DMS153 treated with DMSO at 0.1 percent for 48 hours (cell line): ENCODE measurements around the gene APEH.
"Not testable (repeated sequence)": the region's sequence is repeated elsewhere in the genome, so short reads cannot be mapped to it uniquely, and the experiment has no call there.

Source experiments
- DNase-seq: peaks from one replicate; lab custom pipeline; 2025; ENCODE audit not compliant: unreplicated experiment; lab: John Stamatoyannopoulos, UW

The APEH gene

GRCh38 chr3:49689046-49689907 is 15.1 kb downstream of the APEH start, which contains the start of the genes MST1 and RNF123:
Gene MST1 (minus strand): TSS chr3:49689474. CDS start chr3:49688691, 783 bp downstream.
Gene RNF123 (plus strand): TSS chr3:49689557. CDS start chr3:49691166, 1,609 bp downstream.
- no peak for DNase-seq

DNA sequence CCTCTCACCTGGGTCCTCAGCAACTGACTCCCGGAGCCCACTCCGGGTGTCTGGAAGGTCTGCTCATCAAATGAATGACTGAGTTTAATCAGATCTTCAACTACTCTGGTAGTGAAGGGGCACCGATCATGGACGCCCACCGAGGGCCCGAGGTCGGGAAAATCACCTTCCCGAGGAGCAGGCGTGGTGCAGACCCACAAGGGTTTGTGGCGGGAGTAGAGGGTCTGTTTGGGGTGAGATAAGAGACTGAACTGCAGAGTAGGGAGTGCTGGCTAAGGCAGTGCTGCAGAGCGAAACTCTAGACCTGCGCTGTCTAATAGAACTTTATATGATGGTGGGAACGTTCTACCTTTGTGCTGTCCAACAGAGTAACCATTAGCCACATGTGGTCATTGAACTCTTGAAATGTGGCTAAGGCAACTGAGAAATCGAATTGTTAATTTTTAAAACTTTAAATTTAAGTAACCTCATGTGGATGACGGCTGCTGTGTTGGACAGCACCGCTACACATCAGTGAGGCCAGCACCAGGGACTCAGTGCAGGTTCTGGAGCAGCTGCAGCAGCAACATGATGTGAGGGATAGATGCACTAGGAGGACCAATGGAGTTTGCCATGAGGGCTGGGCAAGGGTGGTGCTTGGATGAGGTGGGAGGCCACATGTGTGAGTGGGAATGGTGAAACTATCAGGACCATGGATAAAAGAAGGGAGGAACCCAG is 15.9 kb downstream of the APEH start:
- not testable (repeated sequence) for DNase-seq

- DNase-seq = not testable (repeated sequence)
Observed at GRCh38 chr3:49690856-49691255, 16.7 kb downstream of the APEH start.

GRCh38 chr3:49691481-49691880 is 17.3 kb downstream of the APEH start:
- not testable (repeated sequence) for DNase-seq

GRCh38 chr3:49694409-49695070 is 20.4 kb downstream of the APEH start:
- not testable (repeated sequence) for DNase-seq

DNA sequence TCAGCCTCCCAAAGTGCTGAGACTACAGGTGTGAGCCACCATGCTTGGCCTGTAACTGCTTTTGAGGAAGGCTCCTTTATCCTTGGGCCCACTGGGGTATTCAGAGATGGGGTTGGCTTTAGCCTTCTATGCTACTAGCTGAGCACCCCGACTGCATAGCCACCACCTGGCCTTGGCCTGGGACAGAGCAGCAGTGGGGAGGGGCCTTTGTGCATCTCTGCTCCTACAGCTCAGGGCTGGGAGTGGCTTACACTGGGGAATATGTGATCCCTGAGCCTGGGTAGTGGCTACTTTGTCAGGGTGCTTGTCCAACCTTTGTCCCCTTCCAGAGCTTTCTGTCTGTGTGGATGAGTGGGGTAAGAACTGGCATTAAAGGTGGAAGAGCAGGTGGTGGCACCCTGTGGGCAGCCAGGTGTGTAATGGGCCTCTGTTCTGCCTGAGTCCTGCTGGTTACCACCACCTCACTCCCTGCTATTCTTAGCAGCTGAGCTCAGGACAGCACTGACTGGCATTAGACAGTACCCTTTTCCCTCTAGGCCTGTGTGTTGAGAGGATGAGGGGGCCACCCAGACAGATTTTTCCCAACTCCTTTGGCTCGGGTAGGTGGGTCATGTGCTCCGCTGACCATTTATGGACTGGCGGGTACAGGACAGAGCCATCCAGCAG is 21.3 kb downstream of the APEH start:
- not testable (repeated sequence) for DNase-seq

- DNase-seq = no peak
Observed at GRCh38 chr3:49699281-49699979, 25.3 kb downstream of the APEH start.

GRCh38 chr3:49700014-49700413 is 25.9 kb downstream of the APEH start:
- DNase-seq = no peak

- DNase-seq = no peak
Observed at GRCh38 chr3:49700453-49701128, 26.4 kb downstream of the APEH start.

DNA sequence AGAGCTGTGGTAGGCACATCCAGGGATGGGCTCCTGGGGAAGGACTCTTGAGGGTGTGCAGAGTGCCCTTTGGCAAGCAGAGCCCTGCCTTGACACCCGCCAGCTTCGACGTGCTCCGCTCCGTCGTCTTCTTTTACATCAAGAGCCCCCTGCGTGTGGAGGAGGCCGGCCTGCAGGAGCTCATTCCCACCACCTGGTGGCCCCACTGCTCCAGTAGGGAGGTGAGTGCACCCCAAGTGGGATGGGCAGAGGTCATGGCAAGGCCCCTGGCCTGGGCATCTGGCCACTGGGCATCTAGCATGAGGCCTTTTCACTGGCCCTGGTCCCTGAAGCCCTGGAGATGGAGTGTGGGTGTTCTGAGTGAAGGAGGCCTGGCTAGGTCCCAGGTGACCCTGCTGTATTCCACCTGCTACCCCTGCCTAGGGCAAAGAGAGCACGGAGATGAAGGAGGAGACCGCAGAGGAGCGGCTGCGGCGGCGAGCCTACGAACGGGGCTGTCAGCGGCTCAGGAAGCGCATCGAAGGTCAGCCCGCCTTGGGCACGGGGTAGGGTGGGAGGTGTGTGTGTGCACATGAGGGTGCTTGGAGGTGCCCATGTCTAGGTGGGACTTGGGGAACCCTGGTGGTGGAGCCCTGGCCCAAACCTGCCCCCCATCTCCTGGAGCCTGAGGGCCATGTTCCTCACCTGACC is 27.4 kb downstream of the APEH start:
- no peak for DNase-seq

- DNase-seq = no peak
Observed at GRCh38 chr3:49702672-49703071, 28.5 kb downstream of the APEH start.

DNA sequence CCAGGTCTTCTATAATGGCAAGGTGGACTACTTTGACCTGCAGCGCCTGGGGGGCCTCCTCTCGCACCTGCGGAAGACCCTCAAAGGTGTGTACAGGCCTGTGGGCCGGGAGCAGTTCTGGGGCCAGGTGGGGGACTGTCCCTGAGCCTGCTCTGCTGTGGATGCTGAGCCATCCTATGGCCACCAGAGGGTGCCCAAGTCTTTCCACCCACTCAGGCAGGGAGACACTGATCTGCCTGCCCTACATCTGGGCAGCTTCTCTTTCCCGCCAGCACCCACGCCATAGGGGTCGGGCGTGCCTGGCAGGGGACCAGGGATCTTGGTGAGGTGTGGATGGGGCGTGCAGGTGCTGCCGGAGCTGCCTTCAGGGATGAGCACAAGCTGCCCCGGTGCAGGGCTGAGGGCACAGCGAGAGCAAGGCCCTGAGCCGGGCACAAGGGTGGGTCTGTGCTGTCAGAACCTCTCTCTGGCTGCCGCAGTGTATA is 29.3 kb downstream of the APEH start:
- peak; percentile 1 for DNase-seq

DNA sequence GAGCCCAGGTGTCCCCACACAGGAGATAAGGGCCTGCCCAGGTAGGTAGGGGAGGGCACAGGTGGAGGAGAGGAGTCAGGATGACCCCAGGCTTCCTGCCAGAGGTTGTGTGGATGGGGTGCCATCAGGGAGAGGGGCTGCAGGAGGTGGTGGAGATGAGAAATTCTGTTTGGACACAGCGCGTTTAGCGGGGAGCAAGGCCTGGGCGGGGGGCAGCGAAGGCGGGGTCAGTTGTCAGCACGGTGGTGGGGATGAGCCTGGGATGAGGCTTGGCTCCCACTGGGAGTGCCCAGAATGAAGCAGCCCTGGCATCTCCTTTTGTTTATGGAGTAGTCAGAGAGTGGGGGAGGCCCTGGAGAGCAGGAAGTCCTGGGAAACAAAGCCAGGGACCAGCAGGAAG is 29.8 kb downstream of the APEH start:
- no peak for DNase-seq

DNA sequence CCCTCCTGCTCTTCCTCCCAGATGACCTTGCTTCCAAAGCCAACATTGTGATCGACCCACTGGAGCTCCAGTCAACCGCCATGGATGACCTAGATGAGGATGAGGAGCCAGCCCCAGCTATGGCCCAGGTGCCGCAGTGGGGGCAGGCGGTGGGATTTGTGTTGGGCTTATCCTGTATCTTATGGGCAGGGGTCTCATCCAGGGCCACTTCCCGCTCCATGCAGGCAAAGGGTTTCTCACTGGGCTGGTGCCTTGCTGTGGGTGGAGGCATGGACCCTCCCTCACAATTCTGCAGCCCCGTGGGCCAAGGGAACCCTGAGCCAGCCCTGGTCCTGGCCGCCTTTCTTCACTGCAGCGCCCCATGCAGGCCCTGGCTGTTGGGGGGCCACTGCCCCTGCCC is 30.5 kb downstream of the APEH start:
- no peak for DNase-seq

DNA sequence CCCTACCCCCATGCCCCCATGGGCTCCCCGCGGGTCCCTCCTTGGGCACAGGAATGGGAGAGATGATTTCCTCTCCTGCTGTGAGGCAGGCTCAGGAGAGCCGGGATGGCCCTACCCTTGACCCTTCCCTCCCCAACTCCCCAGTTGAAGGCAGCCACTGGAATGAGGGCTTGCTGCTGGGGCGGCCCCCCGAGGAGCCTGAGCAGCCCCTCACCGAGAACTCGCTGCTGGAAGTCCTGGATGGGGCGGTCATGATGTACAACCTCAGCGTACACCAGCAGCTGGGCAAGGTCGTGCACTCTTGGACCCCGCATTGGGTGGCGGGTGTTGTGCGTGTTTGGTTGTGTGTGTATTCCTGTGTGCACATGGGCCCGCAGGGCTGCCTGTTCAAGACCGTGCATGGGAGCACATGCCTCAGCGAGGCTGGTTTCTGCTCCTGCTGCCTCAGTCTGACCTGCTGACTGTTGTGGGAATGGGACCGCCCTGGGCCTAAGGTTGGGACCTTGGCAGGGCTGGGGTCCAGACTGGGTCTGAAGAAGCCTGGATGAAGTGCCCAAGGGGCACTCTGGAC is 31.3 kb downstream of the APEH start:
- DNase-seq = no peak

DNA sequence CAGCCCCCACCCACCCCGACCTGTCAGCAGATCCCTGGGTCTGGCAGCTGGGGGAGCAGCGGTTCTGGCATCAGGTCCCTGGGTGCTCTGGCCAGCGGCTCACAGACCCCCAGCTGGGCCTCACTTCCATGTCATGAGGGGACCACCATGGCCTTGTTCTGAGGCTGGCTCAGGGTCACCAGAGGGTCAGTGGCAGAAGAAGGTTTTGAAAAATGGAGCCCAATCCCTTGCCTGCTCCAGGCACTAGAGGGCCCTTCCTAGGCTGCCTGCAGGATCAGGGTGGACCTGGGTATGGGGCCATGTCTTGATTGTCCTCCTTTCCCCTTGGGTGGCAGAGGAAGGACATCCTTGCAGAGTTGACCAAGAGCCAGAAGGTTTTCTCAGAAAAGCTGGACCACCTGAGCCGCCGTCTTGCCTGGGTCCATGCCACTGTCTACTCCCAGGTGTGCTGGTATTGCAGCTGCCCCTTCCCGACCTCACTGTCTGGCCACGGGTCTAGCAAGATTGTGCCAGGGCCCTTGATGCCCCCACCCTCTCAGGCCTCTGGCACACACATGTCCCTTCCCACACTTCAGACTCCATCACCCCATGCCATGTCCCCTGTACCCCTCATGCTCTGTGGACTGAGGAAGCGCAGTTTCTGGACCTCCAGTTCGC is 32.4 kb downstream of the APEH start:
- DNase-seq = no peak

- no peak for DNase-seq
Observed at GRCh38 chr3:49707113-49707480, 32.9 kb downstream of the APEH start.

DNA sequence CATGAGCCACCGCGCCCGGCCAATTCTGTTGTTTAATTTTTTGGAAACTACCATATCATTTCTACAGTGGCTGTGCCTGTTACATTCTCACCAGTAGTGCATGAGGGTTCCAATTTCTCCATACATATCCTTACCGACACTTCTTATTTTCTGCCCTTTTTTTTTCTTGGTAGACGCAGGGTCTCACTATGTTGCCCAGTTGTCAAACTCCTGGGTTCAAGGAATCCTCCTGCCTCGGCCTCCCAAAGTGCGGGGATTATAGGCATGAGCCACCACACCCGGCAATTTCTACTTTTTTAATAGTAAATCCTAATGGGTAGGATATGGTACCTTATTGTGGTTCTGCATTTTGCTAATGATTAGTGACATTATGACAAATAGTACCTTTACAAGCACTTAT is 35.7 kb downstream of the APEH start:
- no peak for DNase-seq
